WTC11 (cell line): Measurements from ENCODE around the gene NPW. TPM values are rescaled to one million over a fixed set of nuclear protein-coding genes. Genes with fewer than 3 reads are reported as not detected.

Experiments
- total RNA-seq: library from RNA; stranded (reverse); gene quantifications from 3 replicates; pipeline ENCODE4 v1.2.3, GENCODE V29; 2021

Gene NPW
- total RNA-seq, 1 experiment from 2014 or later = 15.2 TPM

Other genes starting within 250 kb of the NPW start
- gene NME3, start 248.2 kb upstream of the NPW start, total RNA-seq = 86.8 to 106 TPM (median 103 TPM) in 3 replicates
- gene EME2, start 247.0 kb upstream of the NPW start, total RNA-seq = 23.2 to 30.8 TPM (median 25.7 TPM) in 3 replicates
- gene MRPS34, start 246.7 kb upstream of the NPW start, total RNA-seq = 258 to 262 TPM (median 261 TPM) in 3 replicates
- gene SPSB3, start 237.2 kb upstream of the NPW start, total RNA-seq = 27.2 to 32.8 TPM (median 28.4 TPM) in 3 replicates
- gene NUBP2, start 236.8 kb upstream of the NPW start, total RNA-seq = 76.4 to 89.2 TPM (median 77.6 TPM) in 3 replicates
- not detected in 3 replicates for gene IGFALS, start 226.1 kb upstream of the NPW start, total RNA-seq
- 36.0 to 43.1 TPM (median 38.2 TPM) in 3 replicates for gene HAGH, start 193.0 kb upstream of the NPW start, total RNA-seq
- gene FAHD1, start 192.6 kb upstream of the NPW start, total RNA-seq = 14.3 to 19.5 TPM (median 19.4 TPM) in 3 replicates
- 1.4 to 3.9 TPM (median 3.3 TPM) in 3 replicates for gene MEIOB, start 147.6 kb upstream of the NPW start, total RNA-seq
- 0.41 to 1.0 TPM (median 0.50 TPM) in 3 replicates for gene HS3ST6, start 101.4 kb upstream of the NPW start, total RNA-seq
- 26.4 to 29.8 TPM (median 28.3 TPM) in 3 replicates for gene MSRB1, start 76.6 kb upstream of the NPW start, total RNA-seq
- gene RPL3L, start 65.1 kb upstream of the NPW start, total RNA-seq = 0.77 to 1.1 TPM (median 0.96 TPM) in 3 replicates
- 200 to 228 TPM (median 205 TPM) in 3 replicates for gene NDUFB10, start 60.2 kb upstream of the NPW start, total RNA-seq
- gene RPS2, start 55.0 kb upstream of the NPW start, total RNA-seq = 4,395 to 4,767 TPM (median 4,632 TPM) in 3 replicates
- 0.31 TPM in 1 of 3 replicates, not detected in the others for gene RNF151, start 52.9 kb upstream of the NPW start, total RNA-seq
- gene TBL3, start 47.7 kb upstream of the NPW start, total RNA-seq = 67.6 to 73.4 TPM (median 71.3 TPM) in 3 replicates
- 5.7 to 7.7 TPM (median 6.9 TPM) in 3 replicates for gene NOXO1, start 38.3 kb upstream of the NPW start, total RNA-seq
- gene GFER, start 35.6 kb upstream of the NPW start, total RNA-seq = 56.0 to 58.5 TPM (median 57.0 TPM) in 3 replicates
- 41.5 to 53.5 TPM (median 51.2 TPM) in 3 replicates for gene SYNGR3, start 29.8 kb upstream of the NPW start, total RNA-seq
- 53.9 to 66.4 TPM (median 55.5 TPM) in 3 replicates for gene ZNF598, start 10.0 kb upstream of the NPW start, total RNA-seq
- 23.3 to 31.1 TPM (median 28.0 TPM) in 3 replicates for gene NHERF2, start 7.1 kb downstream of the NPW start, total RNA-seq
- gene NTHL1, start 28.0 kb downstream of the NPW start, total RNA-seq = 90.5 to 93.4 TPM (median 93.3 TPM) in 3 replicates
- gene TSC2, start 28.2 kb downstream of the NPW start, total RNA-seq = 103 to 134 TPM (median 117 TPM) in 3 replicates
- gene PKD1, start 116.1 kb downstream of the NPW start, total RNA-seq = 96.8 to 102 TPM (median 98.9 TPM) in 3 replicates
- gene RAB26, start 128.8 kb downstream of the NPW start, total RNA-seq = 6.2 to 7.3 TPM (median 6.9 TPM) in 3 replicates
- gene TRAF7, start 136.0 kb downstream of the NPW start, total RNA-seq = 148 to 159 TPM (median 152 TPM) in 3 replicates
- 9.4 to 15.7 TPM (median 11.3 TPM) in 3 replicates for gene CASKIN1, start 176.8 kb downstream of the NPW start, total RNA-seq
- 71.6 to 76.1 TPM (median 75.9 TPM) in 3 replicates for gene MLST8, start 185.7 kb downstream of the NPW start, total RNA-seq
- 12.5 to 15.2 TPM (median 13.6 TPM) in 3 replicates for gene BRICD5, start 191.1 kb downstream of the NPW start, total RNA-seq
- 38.4 to 40.1 TPM (median 39.5 TPM) in 3 replicates for gene PGP, start 195.1 kb downstream of the NPW start, total RNA-seq
- 27.2 to 34.4 TPM (median 27.8 TPM) in 3 replicates for gene E4F1, start 203.8 kb downstream of the NPW start, total RNA-seq
- gene DNASE1L2, start 216.7 kb downstream of the NPW start, total RNA-seq = 0.66 to 1.1 TPM (median 1.0 TPM) in 3 replicates
- 100 to 110 TPM (median 106 TPM) in 3 replicates for gene ECI1, start 231.8 kb downstream of the NPW start, total RNA-seq
- 331 to 333 TPM (median 333 TPM) in 3 replicates for gene RNPS1, start 248.3 kb downstream of the NPW start, total RNA-seq